ENCODE data around the gene ADGRF4.

Gene ADGRF4

GRCh38 chr6:47724300-47724699, 25.9 kb downstream of the ADGRF4 start:
- in situ Hi-C loops (cut with HindIII; ENCODE audit: low sequenced_read_pairs) = no loop called here
- DNase-seq (ENCODE audit: low read depth, low spot score) = no peak
- H3K4me3 ChIP-seq (ENCODE audit: low read depth, low read length) = no peak overlapping the region
- TF ChIP-seq, protein P1, sequence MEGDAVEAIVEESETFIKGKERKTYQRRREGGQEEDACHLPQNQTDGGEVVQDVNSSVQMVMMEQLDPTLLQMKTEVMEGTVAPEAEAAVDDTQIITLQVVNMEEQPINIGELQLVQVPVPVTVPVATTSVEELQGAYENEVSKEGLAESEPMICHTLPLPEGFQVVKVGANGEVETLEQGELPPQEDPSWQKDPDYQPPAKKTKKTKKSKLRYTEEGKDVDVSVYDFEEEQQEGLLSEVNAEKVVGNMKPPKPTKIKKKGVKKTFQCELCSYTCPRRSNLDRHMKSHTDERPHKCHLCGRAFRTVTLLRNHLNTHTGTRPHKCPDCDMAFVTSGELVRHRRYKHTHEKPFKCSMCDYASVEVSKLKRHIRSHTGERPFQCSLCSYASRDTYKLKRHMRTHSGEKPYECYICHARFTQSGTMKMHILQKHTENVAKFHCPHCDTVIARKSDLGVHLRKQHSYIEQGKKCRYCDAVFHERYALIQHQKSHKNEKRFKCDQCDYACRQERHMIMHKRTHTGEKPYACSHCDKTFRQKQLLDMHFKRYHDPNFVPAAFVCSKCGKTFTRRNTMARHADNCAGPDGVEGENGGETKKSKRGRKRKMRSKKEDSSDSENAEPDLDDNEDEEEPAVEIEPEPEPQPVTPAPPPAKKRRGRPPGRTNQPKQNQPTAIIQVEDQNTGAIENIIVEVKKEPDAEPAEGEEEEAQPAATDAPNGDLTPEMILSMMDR (IDR thresholded peaks at IDR 0.05; ENCODE audit: low read depth, low read length) = no peak

GRCh38 chr6:47727391-47727790, 29.0 kb downstream of the ADGRF4 start:
- no peak for DNase-seq (ENCODE audit: low read depth, low spot score)
- H3K4me3 ChIP-seq (ENCODE audit: low read depth, low read length) = no peak overlapping the region
- in situ Hi-C loops (cut with HindIII; ENCODE audit: low sequenced_read_pairs) = no loop called here
- TF ChIP-seq, protein P1 (IDR thresholded peaks at IDR 0.05; ENCODE audit: low read depth, low read length) = no peak

GRCh38 chr6:47729019-47729418, 30.6 kb downstream of the ADGRF4 start:
- in situ Hi-C loops (cut with HindIII; ENCODE audit: low sequenced_read_pairs) = no loop called here
- no peak for DNase-seq (ENCODE audit: low read depth, low spot score)
- TF ChIP-seq, protein P1 (IDR thresholded peaks at IDR 0.05; ENCODE audit: low read depth, low read length) = no peak
- no peak overlapping the region for H3K4me3 ChIP-seq (ENCODE audit: low read depth, low read length)

GRCh38 chr6:47729457-47729856, 31.1 kb downstream of the ADGRF4 start:
- DNase-seq (ENCODE audit: low read depth, low spot score) = no peak
- H3K4me3 ChIP-seq (ENCODE audit: low read depth, low read length) = no peak overlapping the region
- in situ Hi-C loops (cut with HindIII; ENCODE audit: low sequenced_read_pairs) = no loop called here
- TF ChIP-seq, protein P1 (IDR thresholded peaks at IDR 0.05; ENCODE audit: low read depth, low read length) = no peak

GRCh38 chr6:47733879-47734558, 35.6 kb downstream of the ADGRF4 start:
- H3K4me3 ChIP-seq (ENCODE audit: low read depth, low read length) = no peak overlapping the region
- in situ Hi-C loops (cut with HindIII; ENCODE audit: low sequenced_read_pairs) = no loop called here
- DNase-seq (ENCODE audit: low read depth, low spot score) = no peak
- TF ChIP-seq, protein P1 (IDR thresholded peaks at IDR 0.05; ENCODE audit: low read depth, low read length) = peak; percentile 4

DNA sequence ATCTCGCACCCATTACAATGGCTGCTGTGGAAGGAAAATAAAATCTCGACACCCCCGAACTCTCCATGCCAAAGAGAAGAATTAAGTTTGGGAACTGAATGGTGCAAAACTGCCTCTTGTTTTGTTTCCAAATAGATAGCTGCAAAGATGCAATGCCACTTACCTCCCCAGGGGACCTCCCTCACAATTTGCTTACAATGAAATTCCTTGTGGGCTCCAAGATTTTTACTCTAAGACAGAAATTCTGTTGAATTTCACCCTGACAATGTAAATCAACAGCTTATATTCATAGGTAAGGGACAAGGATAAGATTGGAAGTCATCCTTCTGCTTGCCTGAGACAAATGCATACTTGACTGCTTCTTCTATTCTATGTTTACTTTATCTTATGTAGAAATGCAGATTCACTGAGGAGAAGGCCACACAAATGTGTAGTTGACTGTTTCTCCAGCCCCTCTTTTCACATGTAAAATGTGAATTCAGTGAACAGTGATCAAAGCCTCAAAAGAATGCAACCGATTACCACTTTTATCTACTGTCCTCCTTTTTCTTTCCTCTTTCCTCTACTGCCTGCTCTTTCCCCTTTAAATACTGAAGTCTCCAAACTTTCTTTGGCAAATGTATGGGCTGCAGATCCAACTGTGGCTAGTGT, 36.6 kb downstream of the ADGRF4 start:
- no peak for DNase-seq (ENCODE audit: low read depth, low spot score)
- H3K4me3 ChIP-seq (ENCODE audit: low read depth, low read length) = no peak overlapping the region
- in situ Hi-C loops (cut with HindIII; ENCODE audit: low sequenced_read_pairs) = no loop called here
- TF ChIP-seq, protein P1 (IDR thresholded peaks at IDR 0.05; ENCODE audit: low read depth, low read length) = no peak
